ENCODE results near the gene MYL6. TPM values are rescaled to one million over a fixed set of nuclear protein-coding genes. Genes with fewer than 3 reads are reported as not detected.

The MYL6 gene
- total and polyA plus RNA-seq, 4 donors = 1,811 to 7,311 (median 4,603) TPM

DNA sequence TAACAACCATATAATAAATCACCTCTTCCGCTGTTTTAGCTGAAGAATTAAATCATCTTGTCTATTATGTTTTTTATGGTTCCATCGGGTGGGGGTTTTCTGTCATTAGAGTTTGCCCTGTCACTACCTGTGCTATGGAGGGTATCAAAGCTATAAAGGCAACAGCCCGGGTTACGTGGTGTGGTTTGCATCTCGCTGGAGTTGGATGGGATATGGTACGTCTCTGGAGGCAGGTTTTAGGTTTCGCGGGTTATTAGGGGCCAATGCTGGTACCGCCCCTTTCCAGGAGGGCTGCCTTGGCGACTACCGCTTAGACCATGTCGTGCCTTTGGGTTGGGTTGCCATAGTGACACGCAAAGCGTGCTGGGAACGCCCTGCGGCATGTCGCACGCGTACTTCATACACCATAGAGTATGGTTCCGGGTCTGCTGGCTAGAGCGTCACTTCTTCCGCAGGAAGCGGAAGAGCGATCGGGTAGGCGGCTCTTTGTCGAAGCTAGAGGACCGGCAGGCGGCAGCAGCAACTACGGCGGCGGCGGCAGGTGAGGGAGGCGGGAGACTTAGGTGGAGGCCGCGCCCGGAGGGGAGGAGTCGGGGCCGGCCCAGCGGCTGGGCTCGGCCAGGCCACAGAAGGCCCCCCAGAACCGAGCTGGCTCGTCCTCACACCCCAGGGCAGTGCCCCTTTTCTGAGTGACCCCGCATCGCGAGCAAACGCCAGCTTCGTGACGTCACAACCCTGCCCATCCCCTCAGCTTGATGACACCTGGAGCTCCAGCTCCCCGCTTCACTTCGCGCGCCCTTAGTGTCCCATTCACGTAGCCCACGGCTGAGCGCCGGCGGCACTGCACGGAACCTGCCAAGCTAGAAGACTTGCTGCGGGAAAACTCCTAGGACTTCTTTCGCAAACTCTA lies 40.1 kb upstream of the MYL6 start, which contains the start of gene ZC3H10:
TSS of gene ZC3H10 (plus strand) at position 489 of the 910 bp plus-strand sequence. CDS start 2,297 bp downstream, outside the sequence.
- Histone ChIP-seq H3K4me3 (ENCODE audit: low read length in 2 of 2) (peak within 1 kb of the TSS; percentile 93 to 99), H3K9me3 (ENCODE audit: control insufficient read depth, low read length) (no peaks in the 10 kb centered on the region), H3K36me3 (ENCODE audit: control insufficient read depth in 1 of 2, insufficient read depth in 2 of 2, low read length in 1 of 2) (no peaks in the 10 kb centered on the region), H3K27me3 (ENCODE audit: control insufficient read depth in 1 of 2, insufficient read depth in 2 of 2, low read length in 1 of 2) (peaks cover 0 to 3% of the 10 kb centered on the region in 2 donors), H3K4me1 (ENCODE audit: control insufficient read depth in 1 of 2, insufficient read depth in 2 of 2, low read length in 2 of 2) (peaks cover 0 to 6% of the 10 kb centered on the region in 2 donors), H3K27ac (ENCODE audit: low read depth in 1 of 2, low read length in 2 of 2) (peak within 1 kb of the TSS; percentile 91 to 98)
- DNase-seq (peak; percentile 98 to 99), ATAC-seq (ENCODE audit: low FRiP score) (peak; percentile 92)
- 0% methylated on average over 50 to 61 of the region's 61 CpGs for WGBS, 2 donors
- intact Hi-C loops (cut with DNase I) = loop anchor here (2.0 to 5.0 kb wide), 4 partner anchors 39 to 107 kb away; partner anchors contain the start of genes MYL6 (in 1 of the 2), NABP2 (in 1 of the 2) and SMARCC2 (in 1 of the 2)

DNA sequence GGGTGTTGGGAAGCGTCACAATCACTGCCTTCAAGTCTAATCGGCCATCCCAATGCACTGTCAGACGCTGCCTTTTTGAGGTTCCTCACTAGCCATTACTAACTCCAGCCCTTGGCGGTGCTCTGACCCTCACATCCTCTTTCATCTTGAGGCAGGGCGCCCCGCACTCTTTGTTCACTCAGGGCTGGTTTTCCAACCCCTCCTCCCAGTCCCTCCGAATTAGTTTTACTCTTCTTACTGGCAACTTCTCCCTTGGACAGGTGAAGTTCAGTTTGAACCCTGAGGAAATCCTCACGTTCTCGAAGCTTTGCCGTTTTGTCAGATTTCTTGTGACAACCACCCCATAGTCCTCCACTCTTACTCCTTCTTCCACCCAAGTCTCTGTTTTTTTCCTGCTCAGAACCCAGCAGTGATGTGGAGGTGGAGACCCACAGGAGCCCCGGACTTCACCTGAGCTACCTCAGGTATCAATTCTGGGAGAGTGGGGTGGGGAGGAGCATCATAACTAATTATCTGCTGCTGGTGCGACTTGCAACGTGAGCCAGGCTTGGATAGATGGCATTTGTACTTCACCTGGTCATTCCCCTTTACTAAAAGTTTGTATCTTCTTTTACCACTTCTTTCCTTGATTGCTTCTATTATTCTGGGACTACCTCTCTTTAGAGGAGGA lies 39.3 kb upstream of the MYL6 start:
- ATAC-seq (ENCODE audit: low FRiP score) (no peak), DNase-seq (no peak)
- H3K4me1 ChIP-seq (ENCODE audit: control insufficient read depth in 1 of 2, insufficient read depth in 2 of 2, low read length in 2 of 2) = peaks cover 0 to 6% of the 10 kb centered on the region in 2 donors
- H3K4me3 ChIP-seq (ENCODE audit: low read length in 2 of 2) = peak overlapping the region; percentile 55 to 79
- intact Hi-C loops (cut with DNase I) = loop anchor here (1.0 to 5.0 kb wide), 5 partner anchors 38 to 106 kb away; partner anchors contain the start of genes SMARCC2 (in 2 of the 2), MYL6 (in 1 of the 2) and NABP2 (in 1 of the 2)
- 8 to 10% methylated on average over 13 of the region's 13 CpGs for WGBS, 2 donors
- peak overlapping the region in 1 of 2 donors; percentile 98 for H3K27ac ChIP-seq (ENCODE audit: low read depth in 1 of 2, low read length in 2 of 2)
- peaks cover 0 to 3% of the 10 kb centered on the region in 2 donors for H3K27me3 ChIP-seq (ENCODE audit: control insufficient read depth in 1 of 2, insufficient read depth in 2 of 2, low read length in 1 of 2)
- H3K9me3 ChIP-seq (ENCODE audit: control insufficient read depth, low read length) = no peaks in the 10 kb centered on the region
- no peaks in the 10 kb centered on the region for H3K36me3 ChIP-seq (ENCODE audit: control insufficient read depth in 1 of 2, insufficient read depth in 2 of 2, low read length in 1 of 2)

DNA sequence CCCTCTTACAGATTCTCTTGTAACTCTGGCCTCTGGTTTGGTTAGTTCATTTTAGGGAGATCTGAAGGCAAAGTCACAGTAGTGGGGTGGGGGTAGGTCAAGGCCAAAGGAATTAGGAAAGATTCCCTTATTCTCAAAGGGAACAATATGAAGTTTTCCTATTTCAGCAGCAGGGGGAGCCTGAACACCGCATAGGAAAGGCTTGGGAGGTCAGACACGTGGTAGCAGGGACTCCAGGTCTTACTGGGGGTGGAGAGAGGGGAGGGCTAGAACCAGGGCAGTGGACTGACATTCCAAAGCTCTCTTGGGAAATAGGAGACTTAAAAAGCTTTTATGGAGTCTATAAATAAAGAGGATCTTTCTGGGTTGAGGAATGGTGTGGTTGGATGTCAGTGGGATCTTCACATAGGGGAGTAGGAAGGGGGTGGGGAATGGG lies 38.8 kb upstream of the MYL6 start:
- Histone ChIP-seq H3K36me3 (ENCODE audit: control insufficient read depth in 1 of 2, insufficient read depth in 2 of 2, low read length in 1 of 2) (no peaks in the 10 kb centered on the region), H3K4me3 (ENCODE audit: low read length in 2 of 2) (no peak overlapping the region), H3K4me1 (ENCODE audit: control insufficient read depth in 1 of 2, insufficient read depth in 2 of 2, low read length in 2 of 2) (peaks cover 0 to 6% of the 10 kb centered on the region in 2 donors), H3K27me3 (ENCODE audit: control insufficient read depth in 1 of 2, insufficient read depth in 2 of 2, low read length in 1 of 2) (peaks cover 0 to 3% of the 10 kb centered on the region in 2 donors), H3K27ac (ENCODE audit: low read depth in 1 of 2, low read length in 2 of 2) (no peak overlapping the region), H3K9me3 (ENCODE audit: control insufficient read depth, low read length) (no peaks in the 10 kb centered on the region)
- WGBS, 2 donors = 0% methylated on average over 2 of the region's 2 CpGs
- DNase-seq (peak in 1 of 2 donors; percentile 84), ATAC-seq (ENCODE audit: low FRiP score) (peak; percentile 72)
- intact Hi-C loops (cut with DNase I) = loop anchor here (1.0 to 5.0 kb wide), 5 partner anchors 38 to 105 kb away; partner anchors contain the start of genes SMARCC2 (in 2 of the 2), MYL6 (in 1 of the 2) and NABP2 (in 1 of the 2)

DNA sequence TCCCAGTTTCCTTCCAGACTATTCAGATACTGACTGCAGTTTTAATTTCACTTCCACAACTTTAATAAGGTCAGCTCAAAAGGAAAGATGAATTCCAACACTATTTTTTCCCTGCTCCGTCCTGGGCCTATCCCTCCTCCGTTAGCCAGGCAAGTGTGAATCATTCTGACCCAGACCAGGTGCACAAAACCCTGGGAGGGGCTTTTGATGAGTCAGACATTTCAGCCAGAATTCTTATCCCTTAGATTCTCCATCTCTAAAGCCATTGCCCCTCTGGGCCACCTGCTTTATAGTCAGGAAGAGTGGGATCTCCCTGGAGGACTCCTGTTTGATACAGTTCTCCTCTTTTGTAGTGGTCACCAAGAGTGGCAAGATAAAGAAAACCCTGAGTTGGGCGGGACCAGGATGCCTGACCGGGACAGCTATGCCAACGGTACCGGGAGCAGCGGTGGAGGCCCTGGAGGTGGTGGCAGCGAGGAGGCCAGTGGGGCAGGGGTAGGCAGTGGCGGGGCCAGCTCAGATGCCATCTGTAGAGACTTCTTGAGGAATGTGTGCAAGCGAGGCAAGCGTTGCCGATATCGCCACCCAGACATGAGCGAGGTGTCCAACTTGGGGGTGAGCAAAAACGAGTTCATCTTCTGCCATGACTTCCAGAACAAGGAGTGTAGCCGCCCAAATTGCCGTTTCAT lies 37.9 kb upstream of the MYL6 start:
- H3K36me3 ChIP-seq (ENCODE audit: control insufficient read depth in 1 of 2, insufficient read depth in 2 of 2, low read length in 1 of 2) = no peaks in the 10 kb centered on the region
- intact Hi-C loops (cut with DNase I) = no loop called here
- H3K27ac ChIP-seq (ENCODE audit: low read depth in 1 of 2, low read length in 2 of 2) = peak overlapping the region in 1 of 2 donors; percentile 81
- H3K27me3 ChIP-seq (ENCODE audit: control insufficient read depth in 1 of 2, insufficient read depth in 2 of 2, low read length in 1 of 2) = peaks cover 0 to 3% of the 10 kb centered on the region in 2 donors
- H3K4me3 ChIP-seq (ENCODE audit: low read length in 2 of 2) = no peak overlapping the region
- no peaks in the 10 kb centered on the region for H3K9me3 ChIP-seq (ENCODE audit: control insufficient read depth, low read length)
- DNase-seq = no peak
- 81 to 85% methylated on average over 17 of the region's 17 CpGs for WGBS, 2 donors
- ATAC-seq (ENCODE audit: low FRiP score) = no peak
- H3K4me1 ChIP-seq (ENCODE audit: control insufficient read depth in 1 of 2, insufficient read depth in 2 of 2, low read length in 2 of 2) = peaks cover 0 to 6% of the 10 kb centered on the region in 2 donors

DNA sequence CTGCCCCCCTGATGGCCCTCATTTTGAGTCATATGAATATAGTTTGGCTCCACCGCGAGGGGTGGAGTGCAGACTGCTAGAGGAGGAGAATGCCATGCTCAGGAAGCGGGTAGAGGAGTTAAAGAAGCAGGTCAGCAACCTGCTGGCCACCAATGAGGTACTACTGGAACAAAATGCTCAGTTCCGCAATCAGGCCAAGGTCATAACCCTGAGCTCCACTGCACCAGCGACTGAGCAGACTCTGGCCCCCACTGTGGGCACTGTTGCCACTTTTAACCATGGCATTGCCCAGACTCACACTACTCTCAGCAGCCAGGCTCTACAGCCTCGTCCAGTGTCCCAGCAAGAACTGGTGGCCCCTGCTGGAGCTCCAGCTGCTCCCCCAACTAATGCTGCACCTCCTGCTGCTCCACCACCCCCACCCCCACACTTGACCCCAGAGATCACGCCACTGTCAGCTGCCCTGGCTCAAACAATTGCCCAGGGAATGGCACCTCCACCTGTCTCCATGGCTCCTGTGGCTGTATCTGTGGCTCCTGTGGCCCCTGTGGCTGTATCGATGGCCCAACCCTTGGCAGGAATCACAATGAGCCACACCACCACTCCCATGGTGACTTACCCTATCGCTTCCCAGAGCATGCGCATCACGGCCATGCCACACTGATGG lies 36.8 kb upstream of the MYL6 start:
- Histone ChIP-seq H3K27ac (ENCODE audit: low read depth in 1 of 2, low read length in 2 of 2) (no peak overlapping the region), H3K4me1 (ENCODE audit: control insufficient read depth in 1 of 2, insufficient read depth in 2 of 2, low read length in 2 of 2) (peaks cover 0 to 6% of the 10 kb centered on the region in 2 donors), H3K9me3 (ENCODE audit: control insufficient read depth, low read length) (no peaks in the 10 kb centered on the region), H3K27me3 (ENCODE audit: control insufficient read depth in 1 of 2, insufficient read depth in 2 of 2, low read length in 1 of 2) (peaks cover 0 to 3% of the 10 kb centered on the region in 2 donors), H3K4me3 (ENCODE audit: low read length in 2 of 2) (no peak overlapping the region), H3K36me3 (ENCODE audit: control insufficient read depth in 1 of 2, insufficient read depth in 2 of 2, low read length in 1 of 2) (no peaks in the 10 kb centered on the region)
- WGBS, 2 donors = 82 to 85% methylated on average over 11 of the region's 11 CpGs
- DNase-seq (no peak), ATAC-seq (ENCODE audit: low FRiP score) (no peak)
- intact Hi-C loops (cut with DNase I) = no loop called here

DNA sequence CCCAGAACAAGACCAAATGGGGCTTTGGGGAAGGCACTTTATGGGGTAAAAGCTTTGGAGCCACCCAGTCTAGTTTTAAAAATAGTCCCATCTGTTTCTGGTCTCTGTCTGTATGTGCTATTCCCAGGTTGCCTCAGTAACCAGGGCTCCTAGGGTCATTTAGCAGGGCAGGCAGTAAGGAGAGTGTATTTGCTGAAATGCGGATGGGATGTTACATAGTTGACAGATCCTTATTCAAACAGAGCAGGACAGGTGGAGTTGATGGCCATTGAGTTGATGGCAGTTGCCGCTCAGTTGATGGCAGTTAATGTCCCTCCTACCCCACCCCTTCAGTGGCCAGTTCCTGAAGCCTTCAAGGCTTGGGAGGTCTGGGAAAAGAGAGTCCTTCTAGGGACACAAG lies 35.5 kb upstream of the MYL6 start:
- intact Hi-C loops (cut with DNase I) = no loop called here
- Histone ChIP-seq H3K4me3 (ENCODE audit: low read length in 2 of 2) (no peak overlapping the region), H3K27ac (ENCODE audit: low read depth in 1 of 2, low read length in 2 of 2) (no peak overlapping the region), H3K27me3 (ENCODE audit: control insufficient read depth in 1 of 2, insufficient read depth in 2 of 2, low read length in 1 of 2) (peaks cover 0 to 3% of the 10 kb centered on the region in 2 donors), H3K36me3 (ENCODE audit: control insufficient read depth in 1 of 2, insufficient read depth in 2 of 2, low read length in 1 of 2) (no peaks in the 10 kb centered on the region), H3K9me3 (ENCODE audit: control insufficient read depth, low read length) (no peaks in the 10 kb centered on the region), H3K4me1 (ENCODE audit: control insufficient read depth in 1 of 2, insufficient read depth in 2 of 2, low read length in 2 of 2) (peaks cover 0 to 10% of the 10 kb centered on the region in 2 donors)
- DNase-seq (no peak), ATAC-seq (ENCODE audit: low FRiP score) (no peak)
- 79 to 88% methylated on average over 2 of the region's 2 CpGs for WGBS, 2 donors

DNA sequence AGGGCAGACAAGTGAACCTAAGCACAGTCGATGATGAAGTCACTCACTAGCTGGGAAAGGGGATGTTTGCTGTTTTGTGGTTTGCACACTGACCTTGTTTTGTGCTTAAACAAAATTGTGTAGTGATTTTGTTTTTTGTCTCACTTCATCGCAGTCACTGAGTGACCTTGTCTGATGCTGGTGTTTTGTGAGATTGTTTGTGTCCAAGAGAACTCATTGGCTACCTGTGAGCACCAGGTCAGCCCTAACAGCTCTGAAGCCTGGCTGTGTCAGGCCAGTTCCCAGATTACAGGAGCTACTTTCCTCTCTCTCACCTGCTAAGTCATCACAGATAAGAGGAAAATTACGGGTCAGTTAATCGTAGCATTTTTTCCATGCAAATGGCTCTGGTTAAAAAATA lies 34.0 kb upstream of the MYL6 start:
- H3K9me3 ChIP-seq (ENCODE audit: control insufficient read depth, low read length) = no peaks in the 10 kb centered on the region
- no peak overlapping the region for H3K27ac ChIP-seq (ENCODE audit: low read depth in 1 of 2, low read length in 2 of 2)
- intact Hi-C loops (cut with DNase I) = no loop called here
- H3K36me3 ChIP-seq (ENCODE audit: control insufficient read depth in 1 of 2, insufficient read depth in 2 of 2, low read length in 1 of 2) = no peaks in the 10 kb centered on the region
- no peak for ATAC-seq (ENCODE audit: low FRiP score)
- H3K4me3 ChIP-seq (ENCODE audit: low read length in 2 of 2) = no peak overlapping the region
- peaks cover 0 to 6% of the 10 kb centered on the region in 2 donors for H3K4me1 ChIP-seq (ENCODE audit: control insufficient read depth in 1 of 2, insufficient read depth in 2 of 2, low read length in 2 of 2)
- H3K27me3 ChIP-seq (ENCODE audit: control insufficient read depth in 1 of 2, insufficient read depth in 2 of 2, low read length in 1 of 2) = no peaks in the 10 kb centered on the region
- no peak for DNase-seq
- 86 to 93% methylated on average over 4 of the region's 4 CpGs for WGBS, 2 donors
